ENCODE measurements around the gene DIS3L2.

- no peak for TF ChIP-seq CTCF (IDR thresholded peaks at IDR 0.05; ENCODE audit: low read length)
- TF ChIP-seq EZH2 (IDR thresholded peaks at IDR 0.05; ENCODE audit: borderline replicate concordance, low read length), result no peak
These were observed 267.7 kb downstream of the DIS3L2 start for GRCh38 chr2:232228971-232229894.

All from OCI-LY1 (cell line).